Stimulated activated CD4-positive, alpha-beta T cell treated with anti-CD3 and anti-CD28 coated beads, Interleukin-1b, Interleukin-23, amount 100 ng/mL, for 24 hours (primary cell): ENCODE data around the gene RAN.
"Not testable (repeated sequence)": the region's sequence is repeated elsewhere in the genome, so short reads cannot be mapped to it uniquely, and the experiment has no call there.

ENCODE experiments used
- DNase-seq, 4 experiments: peaks; one replicate each; pipeline ENCODE4 v3.0.0-alpha.2; 2020; ENCODE audit warnings: low read depth in 4 of 4, low spot score in 1 of 4

The RAN gene

GRCh38 chr12:130871286-130872178 is at the start of gene RAN:
Gene RAN (plus strand): TSS chr12:130872066. CDS start chr12:130872594, 528 bp downstream.
- DNase-seq: peak; percentile 78 to 93 (median 88)

- no peak for DNase-seq
Measured at GRCh38 chr12:130825771-130826150, 46.1 kb upstream of the RAN start.

DNA sequence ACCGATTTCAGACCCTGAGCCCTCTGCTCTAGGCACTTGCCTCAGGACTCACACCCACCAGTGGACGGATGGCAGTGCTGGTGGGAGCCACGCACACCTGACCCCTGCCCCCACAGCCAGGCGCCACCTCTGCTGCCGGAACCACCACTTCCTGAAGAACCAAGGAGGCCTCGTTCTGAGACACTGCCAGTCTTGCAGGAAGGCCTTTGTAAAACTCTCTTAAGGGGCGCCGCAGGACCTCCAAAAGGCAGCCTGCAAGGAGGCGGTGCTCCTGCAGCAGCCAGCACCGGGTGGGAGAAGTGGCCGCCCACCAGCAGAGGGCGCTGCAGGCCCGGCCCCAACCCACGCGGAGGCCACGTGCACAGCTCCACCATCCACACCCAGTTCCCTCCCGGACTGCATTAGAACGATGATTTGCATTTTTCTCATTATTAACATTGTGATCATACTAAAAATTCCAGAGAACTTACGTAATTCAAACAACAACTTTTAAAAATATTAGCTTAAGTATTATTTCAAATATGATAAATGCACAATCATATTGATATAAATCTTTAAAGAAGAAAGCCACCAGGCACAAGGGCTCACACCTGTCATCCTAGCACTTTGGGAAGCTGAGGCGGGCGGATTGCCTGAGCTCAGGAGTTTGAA is 45.6 kb upstream of the RAN start:
- DNase-seq: peak; percentile 35 to 69 (median 52)

GRCh38 chr12:130827432-130827831 is 44.4 kb upstream of the RAN start:
- no peak for DNase-seq

DNA sequence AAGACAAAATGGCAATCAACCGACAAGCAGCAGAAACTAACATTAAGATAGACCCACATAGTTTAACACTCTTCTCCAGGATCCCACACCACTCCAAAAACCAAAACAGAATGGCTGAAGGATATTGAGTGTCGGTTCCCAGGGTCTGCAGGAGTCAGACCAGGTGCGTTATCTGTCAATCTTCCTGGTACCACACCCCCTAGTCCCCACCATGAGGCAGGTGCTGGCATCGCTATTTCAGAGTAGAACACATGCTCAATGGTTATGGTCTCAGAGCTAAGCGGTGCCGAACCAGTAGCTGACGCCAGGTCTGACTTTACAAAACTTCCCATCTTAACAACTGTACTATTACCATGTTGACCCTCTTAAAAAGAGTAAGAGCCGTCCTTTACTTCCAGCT is 43.0 kb upstream of the RAN start:
- DNase-seq: no peak

DNA sequence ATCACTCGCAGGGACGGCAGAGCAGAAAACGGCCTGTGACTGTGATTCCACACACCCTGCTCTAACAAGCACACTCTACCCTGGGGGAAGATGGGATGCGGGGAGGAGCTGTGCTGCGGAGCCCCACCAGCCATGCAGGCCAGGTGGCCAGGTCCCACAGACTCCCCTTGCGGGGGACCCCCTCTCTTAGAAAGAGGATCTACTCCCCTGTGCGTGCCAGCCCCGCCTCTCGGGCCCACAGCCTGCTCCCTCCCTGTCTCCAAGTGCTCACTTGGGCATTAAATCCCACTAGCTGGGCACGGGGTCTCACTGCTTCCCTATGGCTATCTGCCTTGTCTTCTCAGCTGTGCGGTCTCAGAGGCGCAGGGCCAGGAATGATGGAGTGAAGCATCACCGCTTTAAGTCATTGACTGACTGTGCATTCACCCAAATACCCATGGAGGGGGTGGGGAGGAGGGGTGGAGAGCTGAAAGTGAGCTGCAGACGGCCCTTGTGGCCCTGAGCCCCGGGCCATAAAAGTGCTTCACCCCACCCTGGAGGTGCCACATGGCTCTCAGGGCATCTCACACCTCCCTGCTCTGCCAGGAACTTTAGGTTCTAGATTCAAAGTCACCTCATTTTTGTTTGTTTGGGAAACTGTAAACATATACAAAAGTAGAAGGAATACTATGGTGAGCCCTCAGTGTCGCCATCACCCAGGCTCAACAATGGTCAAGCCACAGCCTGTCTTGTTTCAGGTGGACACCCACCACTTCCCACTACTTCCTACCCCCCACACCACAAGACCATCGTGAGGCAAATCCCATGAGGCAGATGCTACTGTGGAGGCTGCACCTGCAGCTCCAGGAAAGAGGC is 42.2 kb upstream of the RAN start:
- DNase-seq: no peak

DNA sequence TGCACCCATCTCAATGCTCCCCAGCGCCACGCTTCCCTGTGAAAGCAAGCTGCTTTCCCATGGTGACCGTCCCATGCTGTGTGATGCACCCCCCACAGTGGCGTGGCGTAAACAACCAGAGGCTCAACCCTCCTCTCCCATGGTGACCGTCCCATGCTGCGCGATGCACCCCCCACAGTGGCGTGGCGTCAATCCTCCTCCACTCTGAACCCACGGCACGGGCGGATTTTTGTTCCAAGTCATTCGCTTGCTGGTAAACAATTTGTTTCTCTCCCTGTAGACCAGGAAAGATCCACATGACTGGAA is 41.7 kb upstream of the RAN start:
- DNase-seq: no peak

DNA sequence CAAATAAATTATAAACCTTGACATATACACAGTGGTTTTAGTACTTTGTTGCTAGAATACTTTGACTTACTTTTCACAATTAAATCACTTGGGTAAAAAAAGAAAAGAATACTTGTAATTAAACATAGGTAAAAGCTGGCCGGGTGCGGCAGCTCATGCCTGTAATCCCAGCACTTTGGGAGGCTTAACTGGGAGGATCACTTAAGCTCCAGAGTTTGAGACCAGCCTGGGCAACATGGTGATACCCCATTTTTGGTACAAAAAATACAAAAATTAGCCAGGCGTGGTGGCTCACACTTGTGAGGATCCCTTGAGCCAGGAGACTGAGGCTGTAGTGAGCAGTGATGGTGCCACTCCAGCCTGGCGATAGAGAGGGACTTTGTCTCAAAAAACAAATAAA is 40.6 kb upstream of the RAN start:
- no peak for DNase-seq

- no peak for DNase-seq
Measured at GRCh38 chr12:130831876-130832405, 39.9 kb upstream of the RAN start.

- DNase-seq: no peak
Measured at GRCh38 chr12:130832561-130833209, 39.2 kb upstream of the RAN start.

DNA sequence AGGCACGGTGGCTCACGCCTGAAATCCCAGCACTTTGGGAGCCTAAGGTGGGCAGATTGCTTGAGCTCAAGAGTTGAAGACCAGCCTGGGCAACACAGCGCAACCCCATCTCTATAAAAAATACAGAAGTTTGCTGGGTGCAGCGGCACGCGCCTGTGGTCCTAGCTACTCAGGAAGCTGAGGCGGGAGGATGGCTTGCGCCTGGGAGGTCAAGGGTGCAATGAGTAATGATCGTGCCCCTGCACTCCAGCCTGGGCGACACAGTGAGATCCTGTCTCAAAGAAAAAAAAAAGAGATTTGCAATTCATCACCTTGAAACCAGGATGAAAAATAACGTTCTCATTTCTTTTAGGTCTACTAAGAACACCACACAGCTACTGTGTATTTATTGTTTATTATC is 36.9 kb upstream of the RAN start:
- DNase-seq: no peak

DNA sequence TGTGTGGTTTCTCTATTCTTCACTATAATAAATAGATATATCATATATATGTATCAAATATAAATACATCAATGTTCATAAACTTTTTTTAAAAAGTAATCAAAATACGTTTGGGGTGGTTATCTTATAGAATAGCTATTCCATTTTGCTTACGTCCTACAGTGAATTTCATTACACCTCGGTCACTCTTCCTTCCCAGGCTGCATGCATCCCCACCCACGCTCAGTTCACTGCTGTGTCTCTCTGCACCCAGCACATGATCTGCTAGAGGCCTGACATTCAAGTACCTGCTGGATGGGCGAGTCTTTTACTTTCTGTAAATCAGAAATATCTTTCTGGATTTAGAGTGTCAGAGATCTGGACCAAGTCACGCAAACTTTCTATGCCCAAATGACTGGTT is 36.4 kb upstream of the RAN start:
- no peak for DNase-seq

GRCh38 chr12:130838284-130838950 is 33.4 kb upstream of the RAN start:
- peak in 1 of 4 experiments; percentile 37 for DNase-seq

DNA sequence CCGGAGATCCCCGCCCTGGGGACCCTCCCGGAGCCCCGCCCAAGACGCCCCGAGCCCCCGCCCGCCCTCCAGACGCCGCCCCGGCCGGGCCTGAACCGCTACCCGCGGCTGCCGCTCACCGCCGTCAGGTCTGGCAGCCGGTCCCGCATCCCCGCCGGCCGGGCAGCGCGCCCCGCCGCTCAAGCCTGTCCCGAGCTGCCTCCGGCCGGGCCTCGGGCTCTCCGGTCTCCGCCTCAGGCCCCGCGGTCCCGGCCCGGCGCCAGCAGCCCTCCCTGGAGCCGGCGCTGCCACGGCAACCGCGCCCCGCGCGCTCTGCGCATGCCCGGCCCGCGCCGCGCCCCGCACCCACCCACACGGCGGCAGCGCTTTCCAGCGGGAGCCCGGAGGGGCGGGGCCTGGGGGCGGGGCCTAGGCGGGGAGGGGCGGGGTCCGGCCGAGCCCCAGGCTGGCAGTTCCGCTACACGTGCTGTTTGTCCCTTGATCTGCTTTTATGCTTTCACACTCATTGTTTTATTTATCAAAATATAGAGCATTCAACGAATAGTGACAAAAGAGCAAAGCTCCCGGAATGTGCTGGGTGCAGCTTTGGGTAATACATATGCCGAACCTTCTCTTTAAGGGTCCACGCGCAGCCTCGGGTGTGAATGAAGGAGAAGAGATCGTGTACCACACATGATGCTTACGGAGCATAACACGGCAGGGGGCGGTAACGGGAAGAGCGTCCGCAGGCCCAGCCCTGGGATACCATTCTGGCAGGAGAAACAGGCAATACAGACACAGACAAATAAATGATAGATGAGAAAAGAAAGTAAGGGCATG is 32.7 kb upstream of the RAN start, which contains the start of gene STX2:
Gene STX2, minus strand, starts transcription at position 300 of the 819 bp plus-strand sequence. Its CDS starts 151 bp downstream, at position 149.
- DNase-seq: peak; percentile 77 to 93 (median 84)

GRCh38 chr12:130839770-130840404 is 32.0 kb upstream of the RAN start:
- no peak for DNase-seq

DNA sequence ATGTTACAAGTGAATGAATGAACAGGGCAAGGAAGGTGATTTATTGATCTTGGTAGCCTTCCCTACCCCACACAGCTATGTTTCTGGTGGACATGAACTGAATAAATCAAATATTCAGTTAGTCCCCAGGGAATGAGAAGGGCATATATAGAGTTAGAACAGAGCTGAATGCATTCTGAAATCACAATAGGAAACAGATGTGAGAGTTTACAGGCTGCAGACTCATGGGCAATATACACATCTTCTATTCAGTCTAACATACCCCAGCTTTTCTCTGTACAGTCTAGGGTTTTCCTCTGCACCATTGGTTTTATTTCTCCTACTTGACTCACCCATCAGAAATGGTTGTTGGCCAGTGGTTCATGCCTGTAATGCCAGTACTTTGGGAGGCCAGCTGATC is 25.5 kb upstream of the RAN start:
- DNase-seq: no peak

DNA sequence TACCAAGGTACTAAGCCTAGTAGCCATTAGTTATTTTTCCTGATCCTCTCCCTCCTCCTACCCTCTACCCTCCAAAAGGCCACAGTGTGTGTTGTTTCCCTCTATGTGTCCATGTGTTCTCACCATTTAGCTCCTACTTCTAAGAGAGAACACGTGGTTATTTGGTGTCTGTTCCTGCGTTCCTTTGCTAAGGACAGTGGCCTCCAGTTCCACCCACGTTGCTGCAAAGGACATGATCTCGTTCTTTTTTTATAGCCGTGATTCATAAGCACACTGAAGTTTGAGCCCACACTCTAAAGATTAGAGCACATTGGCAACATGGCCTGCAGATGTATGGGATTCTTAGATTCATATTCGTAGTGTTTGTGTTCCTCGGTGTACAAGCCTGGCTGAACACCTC is 24.8 kb upstream of the RAN start:
- no peak for DNase-seq

DNA sequence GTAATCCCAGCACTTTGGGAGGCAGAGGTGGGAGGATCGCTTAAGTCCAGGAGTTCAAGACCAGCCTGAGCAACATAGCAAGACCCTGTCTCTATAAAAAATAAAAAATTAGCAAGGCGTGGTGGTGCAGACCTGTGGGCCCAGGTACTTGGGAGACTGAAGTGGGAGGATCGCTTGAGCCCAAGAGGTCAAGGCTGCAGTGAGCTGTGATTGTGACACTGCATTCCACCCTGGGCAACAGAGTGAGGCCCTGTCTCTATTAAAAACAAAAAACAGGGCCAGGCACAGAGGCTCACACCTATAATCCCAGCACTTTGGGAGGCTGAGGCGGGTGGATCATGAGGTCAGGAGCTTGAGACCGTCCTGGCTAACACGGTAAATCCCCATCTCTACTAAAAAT is 23.8 kb upstream of the RAN start:
- not testable (repeated sequence) for DNase-seq

DNA sequence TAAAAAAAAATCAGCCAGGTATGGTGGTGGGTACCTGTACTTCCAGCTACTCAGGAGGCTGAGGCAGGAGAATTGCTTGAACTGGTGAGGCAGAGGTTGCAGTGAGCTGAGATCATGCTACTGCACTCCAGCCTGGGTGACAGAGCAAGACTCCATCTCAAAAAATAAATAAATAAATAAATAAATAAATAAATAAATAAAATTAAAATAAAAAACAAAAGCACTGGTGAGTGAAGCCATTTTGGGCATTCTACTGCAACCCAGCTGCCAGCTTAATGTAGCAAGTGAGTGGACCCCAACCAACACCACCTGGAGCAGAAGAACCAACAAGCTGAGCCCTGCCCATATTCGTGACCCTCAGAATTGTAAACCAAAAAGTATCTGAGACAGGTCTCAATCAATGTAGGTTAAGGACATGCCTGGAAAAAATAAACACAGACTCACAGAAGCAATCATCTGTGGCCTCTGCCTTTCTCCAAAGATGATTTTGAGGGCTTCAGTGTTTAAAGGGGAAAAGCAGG is 23.0 kb upstream of the RAN start:
- DNase-seq: not testable (repeated sequence)
